Hematopoietic multipotent progenitor cell treated with erythropoietin and hydrocortisone succinate and interleukin-3 and kit ligand, for 4 days (in vitro differentiated cells): ENCODE data around the gene ADAM11.
"Not testable (repeated sequence)": the region's sequence is repeated elsewhere in the genome, so short reads cannot be mapped to it uniquely, and the experiment has no call there.

Experiments used
- DNase-seq: peaks from one replicate; pipeline ENCODE4 v3.0.0-alpha.2; 2015

Gene ADAM11

DNA sequence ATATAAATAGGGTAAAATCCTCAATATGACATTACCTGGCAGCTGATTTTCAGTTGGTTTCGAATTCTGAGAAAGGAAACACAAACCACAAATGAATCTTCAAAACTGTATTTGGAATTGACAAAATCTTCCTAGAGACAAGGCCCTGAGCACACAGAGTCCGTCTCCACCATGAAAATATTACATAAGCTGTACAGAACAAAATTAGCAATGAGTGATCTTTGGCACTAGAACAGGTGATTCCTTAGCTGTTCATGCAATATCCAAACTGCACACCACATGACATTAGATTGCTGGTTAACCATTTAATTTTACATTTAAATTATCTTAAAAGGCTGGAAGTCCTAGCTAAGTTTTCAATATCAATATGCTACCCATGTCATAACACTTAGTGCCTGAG, 39.6 kb downstream of the ADAM11 start:
- DNase-seq, result no peak

DNA sequence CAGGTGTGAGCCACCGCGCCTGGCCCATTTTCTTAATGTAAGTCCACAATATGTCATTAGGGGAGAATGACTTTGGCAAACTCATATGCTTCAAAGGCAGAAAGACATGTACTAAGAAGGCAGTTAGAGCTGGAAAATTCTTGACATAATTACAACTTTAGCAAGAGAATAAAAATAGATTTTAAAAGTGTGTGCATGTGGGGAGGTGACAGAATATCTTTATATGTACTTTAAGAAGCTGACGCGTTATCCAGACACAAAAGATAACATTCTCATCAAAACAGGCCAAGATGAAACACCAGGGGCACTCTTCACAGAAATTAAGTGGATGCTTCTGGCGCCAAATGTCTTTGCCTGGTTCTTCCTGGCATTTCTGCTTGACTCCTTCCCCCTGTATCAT, 43.1 kb downstream of the ADAM11 start:
- no peak for DNase-seq

DNA sequence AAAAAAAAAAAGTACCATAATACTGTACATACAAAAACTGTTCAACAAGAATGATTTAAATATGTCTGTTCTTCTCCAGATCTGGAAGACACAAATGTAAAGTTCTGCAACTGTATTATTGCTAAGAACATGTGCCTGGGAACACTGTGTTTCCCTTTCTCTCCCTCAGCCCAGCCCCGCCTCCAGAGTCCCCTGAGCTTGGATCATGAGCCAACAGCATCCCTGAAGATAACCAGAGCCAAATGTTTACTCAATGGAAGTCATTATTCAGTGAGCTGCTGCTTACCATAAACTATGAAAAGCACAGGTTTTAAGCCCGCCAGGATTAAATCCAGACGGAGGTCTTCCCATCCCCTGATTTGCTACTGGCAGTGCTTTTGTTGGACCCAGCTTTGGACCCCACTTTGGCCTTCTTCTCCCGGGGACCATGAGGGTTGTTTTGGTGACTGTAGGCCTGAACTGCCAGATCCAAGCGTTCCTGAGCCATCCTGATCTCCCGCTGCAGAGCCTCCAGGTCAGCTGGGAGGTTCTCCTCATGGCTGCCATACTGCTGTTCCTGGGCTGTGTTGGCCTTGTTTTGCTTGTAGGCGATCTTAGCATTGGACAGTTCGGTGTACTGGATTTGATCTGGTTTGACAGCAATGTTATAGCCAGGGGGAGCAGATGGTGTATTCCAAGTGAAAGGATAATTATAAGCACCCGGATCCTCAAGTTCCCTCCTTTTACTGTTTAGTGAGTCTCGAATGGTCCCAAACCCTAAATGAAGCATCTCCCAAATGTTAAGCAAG, 45.7 kb downstream of the ADAM11 start:
- no peak for DNase-seq

DNA sequence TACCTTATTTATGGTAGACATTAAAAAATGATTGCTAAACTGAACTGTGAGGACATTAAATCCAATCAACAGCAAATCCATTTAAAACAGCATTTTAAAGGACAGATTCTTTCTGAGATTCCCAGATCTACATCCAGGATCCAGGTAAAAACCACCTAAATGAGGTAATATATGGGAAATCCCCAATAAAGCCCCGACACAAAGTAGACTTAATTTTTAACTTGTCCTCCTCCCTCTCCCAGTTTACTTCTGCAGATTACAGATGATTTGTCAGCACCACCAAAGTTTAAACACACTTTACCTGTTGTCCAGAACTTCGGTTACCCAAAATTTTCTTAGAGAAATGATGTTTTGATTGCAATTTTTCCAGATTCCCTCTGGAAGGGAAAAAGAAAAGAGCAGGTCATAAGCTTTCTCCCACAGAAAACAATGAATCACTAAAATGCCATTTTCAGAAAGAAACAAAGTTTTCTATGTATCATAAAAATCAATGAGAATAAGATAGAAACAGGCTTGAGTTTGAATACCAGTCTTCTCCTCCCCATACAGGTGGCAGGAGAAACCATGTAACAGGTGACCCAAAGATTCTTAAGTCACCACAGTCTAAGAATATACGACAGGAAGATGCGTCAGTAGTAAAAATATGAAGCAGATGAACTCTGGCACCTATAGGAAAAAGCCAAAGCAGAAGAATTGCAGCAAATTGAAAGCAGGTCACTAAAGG, 48.5 kb downstream of the ADAM11 start:
- DNase-seq, result no peak

DNA sequence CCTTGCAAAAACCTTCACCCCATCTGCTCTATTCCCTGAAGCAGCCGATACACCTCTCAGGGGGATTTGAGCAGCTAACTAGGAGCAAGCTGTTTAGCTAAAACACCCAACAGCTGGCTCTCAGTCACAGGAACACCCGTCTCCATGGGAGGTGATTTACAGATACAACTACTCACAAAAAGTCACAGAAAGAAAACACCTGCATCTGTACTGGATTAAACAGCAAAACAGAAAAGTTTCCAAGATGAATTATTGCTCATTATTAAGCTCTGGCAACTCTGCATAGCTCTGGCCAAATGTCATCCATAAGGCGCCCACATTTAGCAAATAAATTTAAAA, 49.0 kb downstream of the ADAM11 start:
- no peak for DNase-seq

DNA sequence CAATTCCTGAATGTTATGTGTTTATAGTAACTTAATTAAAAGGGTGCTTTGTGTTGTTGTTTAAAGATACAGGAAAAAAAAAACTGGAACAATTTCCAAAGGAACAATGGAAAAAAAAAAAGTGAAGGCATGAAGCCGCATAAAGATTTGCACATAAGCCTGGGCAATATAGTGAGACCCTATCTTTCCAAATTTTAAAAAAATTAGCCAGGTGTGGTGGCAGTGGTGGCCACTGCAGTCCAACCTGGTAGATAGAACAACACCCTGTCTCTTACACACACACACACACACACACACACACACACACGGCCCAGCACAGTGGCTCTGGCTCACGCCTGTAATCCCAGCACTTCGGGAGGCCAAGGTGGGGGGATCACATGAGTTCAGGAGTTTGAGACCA, 49.4 kb downstream of the ADAM11 start:
- no peak for DNase-seq

DNA sequence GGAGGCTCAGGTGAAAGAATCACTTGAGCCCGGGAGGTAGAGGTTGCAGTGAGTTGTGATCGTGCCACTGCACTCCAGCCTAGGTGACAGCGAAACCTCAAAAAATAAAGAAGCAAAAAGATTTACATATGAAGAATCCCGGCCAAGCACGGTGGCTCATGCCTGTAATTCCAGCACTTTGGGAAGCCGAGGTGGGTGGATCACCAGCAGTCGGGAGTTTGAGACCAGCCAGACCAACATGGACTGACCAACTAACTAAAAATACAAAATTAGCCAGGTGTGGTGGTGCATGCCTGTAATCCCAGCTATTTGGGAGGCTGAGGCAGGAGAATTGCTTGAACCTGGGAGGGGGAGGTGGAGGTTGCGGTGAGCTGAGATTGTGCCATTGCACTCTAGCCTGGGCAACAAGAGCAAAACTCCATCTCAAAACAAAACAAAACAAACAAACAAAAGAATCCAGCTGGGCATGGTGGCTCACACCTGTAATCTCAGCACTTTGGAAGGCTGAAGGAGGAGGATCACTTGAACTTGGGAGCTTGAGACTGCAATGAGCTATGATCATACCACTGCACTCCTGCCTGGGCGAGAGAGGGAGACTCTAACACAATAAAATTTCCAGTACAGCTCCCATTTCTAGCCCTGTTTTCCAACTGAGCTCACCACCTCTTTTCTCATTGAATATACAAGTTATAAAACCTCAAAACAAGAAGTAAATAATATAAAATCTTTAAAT, 50.0 kb downstream of the ADAM11 start:
- not testable (repeated sequence) for DNase-seq

DNA sequence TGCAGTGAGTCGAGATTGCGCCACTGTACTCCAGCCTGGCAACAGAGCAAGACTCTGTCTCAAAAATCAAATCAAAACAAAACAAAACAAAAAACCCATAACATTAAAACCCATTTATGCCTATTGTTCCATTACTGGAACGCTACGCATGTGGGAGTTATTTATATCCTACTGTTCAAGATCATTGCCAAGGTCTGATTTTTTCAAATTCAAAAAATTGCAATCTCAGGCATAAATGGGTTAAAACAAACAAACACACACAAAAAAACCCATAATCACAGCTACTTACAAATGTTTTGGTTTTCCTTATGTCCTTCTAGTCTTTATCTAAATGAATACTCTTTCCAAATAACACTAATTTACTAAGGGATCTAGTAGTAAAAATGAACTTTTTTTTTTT, 53.5 kb downstream of the ADAM11 start:
- DNase-seq, result no peak

DNA sequence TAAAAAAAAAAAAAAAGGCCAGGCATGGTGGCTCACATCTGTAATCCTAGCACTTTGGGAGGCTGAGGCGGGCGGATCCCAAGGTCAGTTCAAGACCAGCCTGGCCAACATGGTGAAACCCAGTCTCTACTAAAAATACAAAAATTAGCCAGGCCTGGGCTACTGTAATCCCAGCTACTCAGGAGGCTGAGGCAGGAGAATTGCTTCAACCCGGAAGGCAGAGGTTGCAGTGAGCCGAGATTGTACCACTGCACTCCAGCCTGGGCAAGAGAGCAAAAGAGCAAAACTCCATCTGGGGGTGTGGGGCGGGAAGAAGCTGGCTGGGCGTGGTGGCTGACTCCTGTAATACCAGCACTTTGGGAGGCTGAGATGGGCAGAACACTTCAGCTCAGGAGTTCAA, 59.7 kb downstream of the ADAM11 start:
- DNase-seq, result not testable (repeated sequence)

DNA sequence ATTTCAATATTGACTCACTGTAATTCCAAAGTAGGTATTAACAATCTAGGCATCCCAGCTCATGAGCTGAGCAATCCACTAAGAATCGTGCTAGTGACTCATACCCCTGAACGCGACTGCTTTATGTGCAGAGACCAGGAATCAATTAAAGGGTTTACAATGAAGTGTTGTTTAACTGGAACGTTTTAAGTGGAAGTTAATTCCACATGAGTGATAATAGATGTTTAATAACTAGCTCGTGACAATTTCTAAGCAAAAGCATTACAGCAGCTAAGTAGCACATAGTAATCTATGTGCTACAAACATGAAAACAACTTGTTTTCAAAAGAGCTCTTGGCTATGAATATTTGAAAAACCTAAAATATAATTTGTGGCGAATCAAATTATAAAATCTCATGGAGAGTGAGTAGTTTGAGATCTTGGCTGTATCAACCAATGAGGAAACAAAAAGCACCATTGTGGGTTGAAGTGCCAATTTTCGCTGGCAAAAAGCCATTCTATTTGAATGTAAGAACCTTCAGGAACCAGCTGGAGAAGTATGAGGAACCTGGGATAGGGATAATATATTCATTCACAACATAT, 61.9 kb downstream of the ADAM11 start:
- no peak for DNase-seq

DNA sequence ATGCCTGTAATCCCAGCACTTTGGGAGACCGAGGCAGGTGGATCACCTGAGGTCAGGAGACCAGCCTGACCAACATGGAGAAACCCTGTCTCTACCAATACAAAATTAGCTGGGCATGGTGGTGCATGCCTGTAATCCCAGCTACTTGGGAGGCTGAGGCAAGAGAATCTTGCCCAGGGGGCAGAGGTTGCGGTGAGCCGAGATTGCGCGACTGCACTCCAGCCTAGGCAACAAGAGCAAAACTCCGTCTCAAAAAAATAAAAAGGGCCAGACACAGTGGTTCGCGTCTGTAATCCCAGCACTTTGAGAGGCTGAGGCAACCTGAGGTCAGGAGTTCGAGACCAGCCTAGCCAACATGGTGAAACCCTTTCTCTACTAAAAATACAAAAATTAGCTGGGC, 66.4 kb downstream of the ADAM11 start:
- DNase-seq, result not testable (repeated sequence)

DNA sequence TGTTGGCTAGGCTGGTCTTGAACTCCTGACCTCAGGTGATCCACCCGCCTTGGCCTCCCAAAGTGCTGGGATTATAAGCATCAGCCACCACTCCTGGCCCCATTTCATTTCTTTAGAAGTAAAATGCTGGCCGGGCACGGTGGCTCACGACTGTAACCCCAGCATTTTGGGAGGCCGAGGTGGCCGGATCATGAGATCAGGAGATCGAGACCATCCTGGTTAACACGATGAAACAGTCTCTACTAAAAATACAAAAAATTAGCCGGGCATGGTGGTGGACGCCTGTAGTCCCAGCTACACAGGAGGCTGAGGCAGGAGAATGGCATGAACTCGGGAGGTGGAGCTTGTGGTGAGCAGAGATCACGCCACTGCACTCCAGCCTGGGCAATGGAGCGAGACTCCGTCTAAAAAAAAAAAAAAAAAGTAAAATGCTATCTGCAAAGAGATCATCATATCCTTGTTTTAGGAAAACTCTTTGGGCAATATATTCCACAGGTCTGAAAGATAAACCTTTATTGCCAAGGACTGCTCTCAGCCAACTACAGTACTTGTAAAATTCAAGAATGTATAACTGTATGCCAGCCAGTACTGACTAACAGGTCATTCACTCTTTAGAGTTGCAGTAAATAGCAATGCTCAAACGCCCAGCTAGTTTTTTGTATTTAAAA, 67.5 kb downstream of the ADAM11 start:
- DNase-seq, result no peak

DNA sequence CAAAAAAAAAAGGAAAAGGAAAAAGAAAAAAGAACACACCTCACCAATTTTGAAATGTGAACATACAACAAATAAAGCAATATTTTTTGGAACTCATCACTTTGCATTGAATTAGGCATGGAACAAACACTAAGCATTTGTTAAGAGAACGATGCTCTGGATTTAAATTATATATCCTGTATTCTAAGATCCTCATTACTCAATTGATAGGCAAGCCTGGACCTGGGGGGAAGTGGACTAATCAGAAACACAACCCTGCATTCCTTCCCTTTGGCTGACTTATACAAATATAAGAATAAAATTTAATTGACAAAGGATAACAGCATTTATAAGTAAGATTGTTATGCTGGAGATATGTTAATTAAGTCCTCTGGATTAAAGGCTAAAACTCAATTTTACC, 69.1 kb downstream of the ADAM11 start:
- no peak for DNase-seq

DNA sequence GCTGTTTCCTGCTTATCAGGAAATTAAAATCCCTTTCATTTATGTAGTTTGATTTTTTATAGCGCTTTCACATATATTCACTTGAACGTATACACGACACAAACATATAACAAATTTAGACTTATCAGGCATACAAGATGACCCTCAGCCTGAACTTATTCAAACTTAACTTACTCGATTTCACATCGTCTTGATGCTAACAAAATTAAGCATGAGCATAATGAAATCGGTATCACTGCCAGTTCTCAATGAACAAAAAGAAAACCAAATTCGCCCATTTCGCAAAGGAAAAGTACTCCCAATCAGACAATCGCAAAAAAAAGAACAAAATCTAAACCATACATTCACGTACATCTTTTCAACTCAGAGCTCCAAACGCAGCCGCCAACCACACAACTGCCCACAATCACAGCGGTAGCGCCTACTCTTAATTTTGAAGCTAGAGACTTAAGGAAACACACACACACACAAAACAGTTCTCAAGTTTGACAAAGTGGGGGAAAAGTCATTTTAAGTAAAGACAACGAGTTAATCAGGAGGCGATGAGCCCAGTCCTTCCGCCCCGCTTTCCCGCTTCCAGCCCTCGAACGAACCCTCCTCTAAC, 70.2 kb downstream of the ADAM11 start:
- DNase-seq, result peak; percentile 24

DNA sequence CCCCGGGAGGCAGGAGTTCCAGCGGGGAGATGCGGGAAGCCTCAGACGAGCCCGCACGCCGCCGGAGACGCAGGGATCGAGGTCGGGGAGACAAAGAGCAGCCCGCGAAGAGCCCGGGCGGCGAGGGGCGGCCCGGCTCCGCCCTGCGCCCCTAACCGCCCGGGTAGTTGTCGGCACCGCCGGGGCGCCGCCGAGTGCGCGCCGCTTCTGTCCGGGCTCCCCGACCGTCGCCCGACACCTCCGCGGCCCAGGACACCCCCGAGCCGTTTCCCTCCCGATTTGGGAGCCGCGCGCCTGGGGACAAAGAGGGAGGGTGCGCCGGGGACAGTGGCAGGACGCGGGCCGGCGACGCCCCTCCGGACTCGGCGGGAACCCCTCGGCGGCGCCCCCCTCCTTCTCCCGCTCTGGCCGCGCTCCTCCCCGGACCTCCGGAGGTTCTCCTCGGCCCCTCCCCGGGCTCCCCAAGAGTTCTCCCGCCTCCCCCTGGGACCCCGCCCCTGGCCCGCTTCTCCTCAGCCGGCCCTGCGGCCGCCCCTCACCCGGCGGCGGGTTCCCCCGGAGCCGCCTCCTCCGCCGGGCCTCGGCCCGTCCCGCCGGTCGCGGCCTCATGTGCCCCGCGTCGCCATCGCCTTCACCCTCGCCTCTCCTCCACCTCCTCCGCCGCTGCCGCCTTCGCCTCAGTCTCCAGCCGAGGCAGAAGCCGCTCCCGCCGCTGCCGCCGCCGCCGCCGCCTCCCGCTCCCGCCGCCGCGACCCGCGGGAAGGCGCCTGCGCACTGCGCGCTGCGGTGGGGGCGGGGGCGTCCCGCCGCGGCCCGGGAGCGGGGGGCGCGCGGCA, 71.0 kb downstream of the ADAM11 start, which contains the start of gene GJC1:
TSS of gene GJC1 (minus strand) at position 765 of the 836 bp plus-strand sequence. CDS start 24,470 bp downstream, outside the sequence.
- peak; percentile 30 for DNase-seq

DNA sequence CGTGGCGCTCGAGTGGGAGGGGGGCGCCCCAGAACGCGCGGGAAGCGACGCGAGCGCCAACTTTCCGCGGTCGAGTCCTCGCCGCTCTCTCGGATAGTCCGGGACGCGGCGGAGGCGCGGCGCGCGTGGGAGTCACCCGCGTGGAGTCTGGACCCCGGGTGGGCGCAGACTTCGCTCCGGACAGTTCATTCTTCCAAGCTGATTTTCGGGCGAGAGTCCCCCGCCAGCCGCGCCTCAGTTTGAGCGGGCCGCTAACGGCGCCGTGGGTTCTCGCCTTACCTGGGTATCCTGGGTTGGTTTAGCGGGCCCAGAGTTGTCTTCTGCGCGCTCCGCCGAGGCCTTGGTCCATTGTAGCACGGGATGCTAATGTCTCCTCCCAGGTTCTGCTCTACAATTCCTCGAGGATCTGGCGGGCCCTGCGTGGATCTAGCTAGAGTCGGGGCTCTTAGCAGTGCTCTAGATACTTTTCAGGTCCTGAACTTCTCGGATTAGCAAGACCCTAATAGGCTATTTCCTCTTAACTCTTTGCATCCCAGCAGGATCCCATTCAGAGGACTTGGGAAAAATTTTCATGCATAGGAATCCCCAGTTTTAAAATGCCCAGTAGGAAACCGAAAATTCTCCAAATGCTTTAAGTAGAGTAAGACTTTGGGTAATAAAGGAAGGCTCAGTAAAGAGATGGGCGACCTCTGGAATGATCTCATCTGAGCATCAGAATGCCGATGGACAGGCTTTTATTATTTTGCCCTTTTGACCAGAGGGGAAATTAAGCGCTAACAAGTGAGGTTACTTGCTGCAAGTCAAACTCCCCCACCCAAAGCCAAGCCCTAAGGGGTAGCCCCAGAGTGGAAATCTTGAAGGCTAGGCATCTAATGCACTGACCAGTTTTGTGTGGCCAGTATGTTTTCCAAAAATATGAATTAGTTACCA, 71.8 kb downstream of the ADAM11 start:
- DNase-seq, result no peak

DNA sequence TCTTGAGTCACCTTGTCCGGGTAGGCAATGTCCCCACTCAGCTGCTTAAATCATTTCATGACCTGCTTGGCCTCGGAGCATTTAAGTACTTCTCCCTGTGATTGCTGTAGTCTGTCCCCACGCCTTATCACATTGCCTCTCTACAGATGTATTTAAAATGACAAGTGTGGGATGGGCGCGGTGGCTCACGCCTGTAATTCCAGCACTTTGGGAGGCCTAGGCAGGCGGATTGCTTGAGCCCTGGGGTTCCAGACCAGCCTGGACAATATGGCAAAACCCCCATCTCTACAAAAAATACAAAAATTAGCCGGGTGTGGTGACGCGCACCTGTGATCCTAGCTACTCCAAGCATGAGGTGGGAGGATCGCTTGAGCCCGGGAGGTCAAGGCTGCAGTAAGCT, 72.6 kb downstream of the ADAM11 start:
- no peak for DNase-seq
